ENCODE data around the gene SORCS1.

The SORCS1 gene

DNA sequence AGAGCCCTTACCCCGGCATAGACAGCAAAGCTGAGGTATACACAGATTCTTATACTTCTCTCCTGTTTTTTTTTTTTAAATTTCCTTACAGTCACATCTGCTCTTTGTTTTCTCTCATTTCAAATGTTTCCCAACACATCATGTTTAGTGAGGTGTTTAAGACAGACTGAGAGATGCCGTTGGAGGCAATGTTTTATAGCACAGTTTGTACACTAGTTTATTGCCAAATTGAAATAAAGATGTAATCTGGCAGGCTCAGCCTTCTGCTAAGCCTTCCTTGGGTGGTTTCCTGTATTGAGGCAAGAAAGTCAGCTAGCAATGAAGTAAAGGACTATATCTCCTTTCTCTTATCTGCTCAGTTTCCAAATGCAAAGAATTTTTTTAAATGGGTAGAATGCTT lies 393.4 kb downstream of the SORCS1 start:
- no peak for DNase-seq (ENCODE audit: low spot score)
- TF ChIP-seq, protein P1, sequence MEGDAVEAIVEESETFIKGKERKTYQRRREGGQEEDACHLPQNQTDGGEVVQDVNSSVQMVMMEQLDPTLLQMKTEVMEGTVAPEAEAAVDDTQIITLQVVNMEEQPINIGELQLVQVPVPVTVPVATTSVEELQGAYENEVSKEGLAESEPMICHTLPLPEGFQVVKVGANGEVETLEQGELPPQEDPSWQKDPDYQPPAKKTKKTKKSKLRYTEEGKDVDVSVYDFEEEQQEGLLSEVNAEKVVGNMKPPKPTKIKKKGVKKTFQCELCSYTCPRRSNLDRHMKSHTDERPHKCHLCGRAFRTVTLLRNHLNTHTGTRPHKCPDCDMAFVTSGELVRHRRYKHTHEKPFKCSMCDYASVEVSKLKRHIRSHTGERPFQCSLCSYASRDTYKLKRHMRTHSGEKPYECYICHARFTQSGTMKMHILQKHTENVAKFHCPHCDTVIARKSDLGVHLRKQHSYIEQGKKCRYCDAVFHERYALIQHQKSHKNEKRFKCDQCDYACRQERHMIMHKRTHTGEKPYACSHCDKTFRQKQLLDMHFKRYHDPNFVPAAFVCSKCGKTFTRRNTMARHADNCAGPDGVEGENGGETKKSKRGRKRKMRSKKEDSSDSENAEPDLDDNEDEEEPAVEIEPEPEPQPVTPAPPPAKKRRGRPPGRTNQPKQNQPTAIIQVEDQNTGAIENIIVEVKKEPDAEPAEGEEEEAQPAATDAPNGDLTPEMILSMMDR (IDR thresholded peaks at IDR 0.05; ENCODE audit: extremely low read depth, missing control alignments): no peak

DNA sequence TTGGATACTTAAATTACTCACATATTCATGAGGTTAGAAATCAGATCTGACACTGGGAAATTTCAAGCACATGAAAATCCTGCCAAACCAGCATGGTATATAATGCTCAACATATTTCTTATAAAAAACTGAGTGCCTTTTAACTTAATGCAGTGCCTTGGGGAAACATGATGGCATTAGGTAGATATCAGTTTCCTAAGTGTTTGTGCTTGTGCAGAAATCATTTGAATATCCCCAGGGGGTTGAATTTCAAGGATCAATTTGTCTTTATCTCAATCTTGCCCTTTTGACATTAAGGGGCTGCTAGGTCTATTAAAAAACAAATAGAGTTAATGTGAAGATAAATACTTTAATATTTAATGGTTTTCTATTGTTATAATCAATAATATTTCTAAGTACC lies 396.3 kb downstream of the SORCS1 start:
- no peak for DNase-seq (ENCODE audit: low spot score)
- TF ChIP-seq, protein P1 (IDR thresholded peaks at IDR 0.05; ENCODE audit: extremely low read depth, missing control alignments): no peak

DNA sequence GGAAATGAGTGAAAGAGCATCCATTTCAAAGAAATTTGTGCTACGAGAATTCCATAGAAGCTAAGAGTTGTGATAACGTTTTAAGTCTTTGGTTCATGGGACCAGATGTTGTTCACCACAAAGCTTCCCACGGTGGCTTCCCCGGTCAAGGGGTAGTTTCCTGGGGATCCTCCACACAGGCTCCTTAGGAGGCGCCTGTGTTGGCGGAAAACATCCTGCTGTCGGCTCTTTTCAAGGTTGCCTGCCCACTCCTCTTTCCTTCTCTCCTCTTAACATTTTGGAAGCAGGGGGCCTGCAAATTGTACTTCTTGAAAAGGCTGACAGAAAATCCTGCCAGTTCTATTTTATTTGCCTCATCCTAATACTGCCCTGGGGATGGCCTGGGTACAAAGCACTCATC lies 398.6 kb downstream of the SORCS1 start:
- TF ChIP-seq, protein P1 (IDR thresholded peaks at IDR 0.05; ENCODE audit: extremely low read depth, missing control alignments): no peak
- DNase-seq (ENCODE audit: low spot score): no peak

GRCh38 chr10:106765241-106765754 lies 399.2 kb downstream of the SORCS1 start:
- no peak for DNase-seq (ENCODE audit: low spot score)
- TF ChIP-seq, protein P1 (IDR thresholded peaks at IDR 0.05; ENCODE audit: extremely low read depth, missing control alignments): no peak

DNA sequence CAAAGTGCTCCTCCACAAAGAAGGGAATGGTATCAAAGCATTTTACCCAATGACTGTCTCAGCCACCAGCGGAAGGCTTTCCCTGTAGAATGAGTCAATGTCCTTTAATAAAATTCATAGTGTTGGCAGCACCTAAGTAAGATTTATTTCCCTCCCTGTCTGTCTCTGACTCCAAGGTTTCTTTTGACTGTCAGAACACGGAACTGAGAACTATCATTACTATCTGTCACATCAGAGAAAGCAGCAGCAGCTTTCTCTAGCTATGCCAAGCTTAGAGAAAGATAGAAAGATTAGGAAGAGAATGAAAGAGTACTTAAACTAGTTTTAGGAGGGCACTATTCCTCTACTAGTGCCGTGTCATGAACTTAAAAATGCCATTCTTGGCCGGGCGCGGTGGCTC lies 400.1 kb downstream of the SORCS1 start:
- DNase-seq (ENCODE audit: low spot score): no peak
- TF ChIP-seq, protein P1 (IDR thresholded peaks at IDR 0.05; ENCODE audit: extremely low read depth, missing control alignments): no peak

DNA sequence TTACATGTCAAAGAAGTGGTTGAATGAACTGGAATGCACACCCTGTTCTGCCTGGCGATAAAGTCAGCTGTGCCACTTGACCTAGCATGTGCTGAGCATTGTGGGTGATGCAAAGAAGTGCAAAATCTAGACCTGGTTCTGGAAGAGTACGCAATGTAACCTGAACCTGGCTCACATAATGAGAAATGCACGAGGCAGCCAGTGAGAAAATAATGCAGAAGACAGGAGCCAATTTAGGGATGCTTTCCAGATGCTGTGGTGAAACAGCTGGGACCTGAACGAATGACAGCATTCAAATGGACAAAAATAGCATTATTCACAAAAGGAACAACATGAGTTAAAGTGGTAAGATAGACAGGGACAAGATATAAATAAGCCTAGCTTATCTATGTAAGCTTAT lies 402.6 kb downstream of the SORCS1 start:
- TF ChIP-seq, protein P1 (IDR thresholded peaks at IDR 0.05; ENCODE audit: extremely low read depth, missing control alignments): no peak
- no peak for DNase-seq (ENCODE audit: low spot score)

DNA sequence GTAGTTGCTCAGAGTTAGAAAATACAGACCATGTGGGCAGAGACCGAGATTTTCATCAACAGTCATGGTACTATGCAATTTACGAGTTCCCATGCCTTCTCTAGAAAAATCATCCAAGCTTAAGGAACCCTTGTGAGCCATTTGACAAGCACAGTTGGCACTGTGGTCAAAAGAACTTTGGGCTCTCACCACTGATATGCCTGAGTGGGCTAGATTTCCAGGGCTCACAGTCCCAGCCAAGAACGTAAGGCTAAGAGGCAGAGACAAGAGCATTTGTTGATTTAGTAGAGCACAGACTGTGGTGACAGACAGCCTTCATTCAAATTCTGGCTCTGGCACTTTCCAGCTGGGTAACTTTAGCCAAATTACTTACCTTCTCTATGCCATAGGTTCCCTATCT lies 407.0 kb downstream of the SORCS1 start:
- TF ChIP-seq, protein P1 (IDR thresholded peaks at IDR 0.05; ENCODE audit: extremely low read depth, missing control alignments): no peak
- no peak for DNase-seq (ENCODE audit: low spot score)
